Measurements from ENCODE around the gene PSMC1.

DNA sequence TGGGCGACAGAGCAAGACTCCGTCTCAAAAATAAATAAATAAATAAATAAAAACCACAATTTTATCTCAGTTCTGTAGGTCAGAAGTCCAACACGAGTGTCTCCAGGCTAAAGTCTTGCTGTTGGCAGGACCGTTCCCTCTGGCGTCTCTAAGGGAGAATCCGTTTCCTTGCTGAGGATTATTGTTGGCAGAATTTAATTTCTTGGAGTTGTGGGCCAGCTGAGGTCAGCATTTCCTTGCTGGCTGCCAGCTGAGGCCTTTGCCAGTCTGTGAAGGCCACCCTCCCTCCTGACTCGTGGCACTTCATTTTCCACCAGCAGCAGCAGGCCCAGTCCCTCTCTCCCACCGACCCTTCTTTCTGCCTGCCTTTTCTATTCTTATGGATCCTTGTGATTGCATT is 17.2 kb downstream of the PSMC1 start:
- TF ChIP-seq, protein P1, sequence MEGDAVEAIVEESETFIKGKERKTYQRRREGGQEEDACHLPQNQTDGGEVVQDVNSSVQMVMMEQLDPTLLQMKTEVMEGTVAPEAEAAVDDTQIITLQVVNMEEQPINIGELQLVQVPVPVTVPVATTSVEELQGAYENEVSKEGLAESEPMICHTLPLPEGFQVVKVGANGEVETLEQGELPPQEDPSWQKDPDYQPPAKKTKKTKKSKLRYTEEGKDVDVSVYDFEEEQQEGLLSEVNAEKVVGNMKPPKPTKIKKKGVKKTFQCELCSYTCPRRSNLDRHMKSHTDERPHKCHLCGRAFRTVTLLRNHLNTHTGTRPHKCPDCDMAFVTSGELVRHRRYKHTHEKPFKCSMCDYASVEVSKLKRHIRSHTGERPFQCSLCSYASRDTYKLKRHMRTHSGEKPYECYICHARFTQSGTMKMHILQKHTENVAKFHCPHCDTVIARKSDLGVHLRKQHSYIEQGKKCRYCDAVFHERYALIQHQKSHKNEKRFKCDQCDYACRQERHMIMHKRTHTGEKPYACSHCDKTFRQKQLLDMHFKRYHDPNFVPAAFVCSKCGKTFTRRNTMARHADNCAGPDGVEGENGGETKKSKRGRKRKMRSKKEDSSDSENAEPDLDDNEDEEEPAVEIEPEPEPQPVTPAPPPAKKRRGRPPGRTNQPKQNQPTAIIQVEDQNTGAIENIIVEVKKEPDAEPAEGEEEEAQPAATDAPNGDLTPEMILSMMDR (IDR thresholded peaks at IDR 0.05; ENCODE audit: insufficient read depth, low read length, poor library complexity, severe bottlenecking): no peak
- no peak for TF ChIP-seq EZH2phosphoT487 (conservative IDR thresholded peaks at IDR 0.05; ENCODE audit: low read length)
